Peyer's patch (tissue), 4 donors: ENCODE measurements around the gene CLEC18B. TPM values are rescaled to one million over a fixed set of nuclear protein-coding genes. Genes with fewer than 3 reads are reported as not detected.
"Not testable (repeated sequence)": the region's sequence is repeated elsewhere in the genome, so short reads cannot be mapped to it uniquely, and the experiment has no call there.

Source experiments
- DNase-seq, 3 donors: peaks; one replicate each; pipeline ENCODE4 v3.0.0-alpha.2; 2017 to 2019
- H3K27ac ChIP-seq, 4 donors: fragments of 200-600 bp; sonication (generic); one replicate each; pipeline ENCODE4 v1.5.1; 2016 to 2019
- H3K27me3 ChIP-seq, 2 donors: fragments of 200-600 bp; sonication (generic); one replicate each; pipeline ENCODE4 v1.5.1; 2019
- H3K36me3 ChIP-seq, 3 donors: fragments of 200-600 bp; sonication (generic); one replicate each; pipeline ENCODE4 v1.5.1; 2016 to 2019
- H3K4me1 ChIP-seq, 4 donors: fragments of 200-600 bp; sonication (generic); one replicate each; pipeline ENCODE4 v1.5.1; 2016 to 2019
- H3K4me3 ChIP-seq, 4 donors: fragments of 200-600 bp; sonication (generic); 1 replicate in 3 of 4; 2 replicates in 1 of 4; pipeline ENCODE4 v1.5.1; 2016 to 2019; ENCODE audit warnings: mild to moderate bottlenecking in 1 of 4
- H3K9me3 ChIP-seq, 4 donors: fragments of 200-600 bp; sonication (generic); one replicate each; pipeline ENCODE4 v1.5.1; 2016 to 2019; ENCODE audit warnings: mild to moderate bottlenecking in 1 of 4
- POLR2A ChIP-seq, 2 donors: fragments of 450-650 bp; IDR thresholded peaks; one replicate each; pipeline ENCODE4 v1.5.1; 2017; ENCODE audit warnings: antibody characterized with exemption in 2 of 2, mild to moderate bottlenecking in 2 of 2, moderate library complexity in 2 of 2
- total RNA-seq, 4 donors: library from RNA; depleted of rRNA; stranded (reverse); fragments of >200 nt; gene quantifications; one replicate each; pipeline ENCODE4 v1.1.0, GENCODE V29; 2016
- TF ChIP-seq, protein P1 (sequence below), 6 experiments: fragments of 450-650 bp in 4 of 6; fragments of 200-600 bp in 2 of 6; sonication (generic) in 1 of 6; IDR thresholded peaks; one replicate each; pipeline ENCODE4 v1.5.1; 2017 to 2019; ENCODE audit warnings: antibody characterized with exemption in 6 of 6, mild to moderate bottlenecking in 3 of 6, moderate library complexity in 1 of 6

CLEC18B gene
- total RNA-seq, 4 donors from 2014 or later, result 0.57 to 1.8 (median 1.2) TPM; not detected in 1

DNA sequence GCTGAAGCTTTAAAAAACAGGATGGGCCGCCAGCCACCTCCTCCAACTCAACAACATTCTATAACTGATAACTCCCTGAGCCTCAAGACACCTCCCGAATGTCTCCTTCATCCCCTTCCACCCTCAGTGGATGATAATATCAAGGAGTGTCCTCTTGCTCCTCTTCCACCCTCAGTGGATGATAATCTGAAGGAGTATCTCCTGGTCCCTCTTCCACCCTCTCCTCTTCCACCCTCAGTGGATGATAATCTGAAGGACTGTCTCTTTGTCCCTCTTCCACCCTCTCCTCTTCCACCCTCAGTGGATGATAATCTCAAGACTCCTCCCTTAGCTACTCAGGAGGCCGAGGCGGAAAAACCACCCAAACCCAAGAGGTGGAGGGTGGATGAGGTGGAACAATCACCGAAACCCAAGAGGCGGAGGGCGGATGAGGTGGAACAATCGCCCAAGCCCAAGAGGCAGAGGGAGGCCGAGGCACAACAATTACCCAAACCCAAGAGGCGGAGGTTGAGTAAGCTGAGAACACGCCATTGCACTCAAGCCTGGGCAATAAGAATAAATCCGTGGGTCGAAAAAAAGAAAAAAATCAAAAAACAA lies 29.7 kb downstream of the CLEC18B start:
- H3K4me3 ChIP-seq, H3K4me1 ChIP-seq, H3K36me3 ChIP-seq, H3K27me3 ChIP-seq, H3K9me3 ChIP-seq, H3K27ac ChIP-seq: not testable (repeated sequence)
- DNase-seq, result peak in 1 of 3 donors; percentile 13

DNA sequence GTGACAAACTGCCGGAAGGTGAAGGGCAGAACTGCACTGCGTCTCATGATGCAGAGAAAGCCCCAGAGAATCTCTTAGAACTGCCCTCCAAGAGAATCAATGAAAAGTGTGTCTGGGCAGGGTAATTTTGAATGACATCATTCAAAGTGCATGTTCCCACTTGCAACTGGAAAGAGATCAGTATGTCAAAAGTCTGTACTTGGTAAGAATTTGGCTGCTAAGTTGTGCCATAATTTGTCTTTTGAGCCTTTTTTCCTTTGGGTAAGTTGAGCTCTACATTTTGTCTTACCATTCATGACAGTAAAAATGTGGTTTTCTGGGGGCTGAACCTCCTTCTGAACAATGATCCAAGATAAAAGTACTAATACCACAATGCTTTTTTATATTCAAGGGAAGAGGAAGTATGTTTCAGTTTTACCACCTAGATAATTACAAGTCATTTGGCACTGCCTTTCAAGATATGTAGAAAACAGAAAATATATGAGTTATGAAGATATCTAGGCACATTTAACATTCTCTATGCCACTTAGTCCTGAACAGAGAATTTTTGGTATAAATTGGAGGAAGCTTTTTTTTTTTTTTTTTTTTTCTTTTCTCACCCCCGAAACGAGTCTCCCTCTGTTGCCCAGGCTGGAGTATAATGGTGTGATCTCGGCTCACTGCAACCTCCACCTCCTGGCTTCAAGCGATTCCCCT lies 38.8 kb downstream of the CLEC18B start:
- not testable (repeated sequence) for H3K4me3 ChIP-seq, H3K4me1 ChIP-seq, H3K9me3 ChIP-seq, H3K27me3 ChIP-seq, DNase-seq, H3K36me3 ChIP-seq, H3K27ac ChIP-seq

DNA sequence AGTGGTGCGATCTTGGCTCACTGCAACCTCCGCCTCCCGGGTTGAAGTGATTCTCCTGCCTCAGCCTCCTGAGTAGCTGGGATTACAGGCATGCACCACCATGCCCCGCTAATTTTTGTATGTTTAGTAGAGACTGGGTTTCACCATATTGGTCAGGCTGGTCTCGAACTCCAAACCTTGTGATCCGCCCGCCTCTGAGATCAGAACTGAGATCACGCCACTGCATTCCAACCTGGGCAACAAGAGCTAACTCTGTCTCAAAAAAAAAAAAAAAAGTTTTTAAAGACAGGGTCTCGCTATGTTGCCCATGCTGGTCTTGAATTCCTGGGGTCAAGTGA lies 47.5 kb downstream of the CLEC18B start:
- H3K4me1 ChIP-seq, DNase-seq, H3K27me3 ChIP-seq, H3K27ac ChIP-seq, H3K9me3 ChIP-seq, H3K4me3 ChIP-seq, H3K36me3 ChIP-seq: not testable (repeated sequence)

DNA sequence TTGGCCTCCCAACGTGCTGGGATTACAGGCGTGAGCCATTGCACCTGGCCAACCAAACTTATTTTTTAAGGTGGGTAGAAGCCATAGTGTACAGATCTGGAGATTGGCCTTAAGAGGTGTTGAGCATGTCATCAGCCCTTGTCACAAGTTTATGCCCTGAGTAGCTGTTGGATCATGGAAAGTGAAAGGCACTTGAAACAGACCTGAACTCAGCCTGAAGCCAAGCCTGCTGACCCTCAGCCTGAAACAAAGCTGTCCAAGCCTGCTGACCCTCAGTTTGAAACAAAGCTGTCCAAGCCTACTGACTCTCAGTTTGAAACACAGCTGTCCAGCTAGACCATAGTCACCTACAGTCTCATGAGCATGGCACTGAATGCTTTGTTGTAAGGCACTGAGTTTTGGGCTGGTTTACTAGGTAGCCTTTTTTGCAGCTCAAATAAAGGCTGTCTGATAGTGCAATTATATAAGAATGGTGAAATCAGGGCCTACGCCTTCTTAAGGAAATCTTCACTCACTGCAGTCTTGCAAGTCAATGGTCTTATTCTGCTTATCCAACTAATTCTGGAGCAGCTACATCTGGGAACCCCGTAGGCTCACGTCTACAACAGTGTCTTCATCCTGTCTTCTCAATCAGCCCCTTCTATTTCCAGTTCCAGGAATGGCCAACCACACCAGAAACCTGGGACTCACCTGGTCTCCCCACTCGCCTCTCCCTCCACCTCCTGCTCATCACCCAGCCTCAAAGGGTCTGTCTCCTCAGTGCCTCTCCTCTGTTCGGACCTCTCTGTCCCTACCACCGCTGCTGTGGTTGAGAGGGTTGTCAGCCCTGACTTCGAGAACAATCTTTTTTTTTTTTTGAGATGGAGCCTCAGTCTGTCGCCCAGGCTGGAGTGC lies 48.1 kb downstream of the CLEC18B start:
- TF ChIP-seq, protein P1, sequence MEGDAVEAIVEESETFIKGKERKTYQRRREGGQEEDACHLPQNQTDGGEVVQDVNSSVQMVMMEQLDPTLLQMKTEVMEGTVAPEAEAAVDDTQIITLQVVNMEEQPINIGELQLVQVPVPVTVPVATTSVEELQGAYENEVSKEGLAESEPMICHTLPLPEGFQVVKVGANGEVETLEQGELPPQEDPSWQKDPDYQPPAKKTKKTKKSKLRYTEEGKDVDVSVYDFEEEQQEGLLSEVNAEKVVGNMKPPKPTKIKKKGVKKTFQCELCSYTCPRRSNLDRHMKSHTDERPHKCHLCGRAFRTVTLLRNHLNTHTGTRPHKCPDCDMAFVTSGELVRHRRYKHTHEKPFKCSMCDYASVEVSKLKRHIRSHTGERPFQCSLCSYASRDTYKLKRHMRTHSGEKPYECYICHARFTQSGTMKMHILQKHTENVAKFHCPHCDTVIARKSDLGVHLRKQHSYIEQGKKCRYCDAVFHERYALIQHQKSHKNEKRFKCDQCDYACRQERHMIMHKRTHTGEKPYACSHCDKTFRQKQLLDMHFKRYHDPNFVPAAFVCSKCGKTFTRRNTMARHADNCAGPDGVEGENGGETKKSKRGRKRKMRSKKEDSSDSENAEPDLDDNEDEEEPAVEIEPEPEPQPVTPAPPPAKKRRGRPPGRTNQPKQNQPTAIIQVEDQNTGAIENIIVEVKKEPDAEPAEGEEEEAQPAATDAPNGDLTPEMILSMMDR (IDR thresholded peaks at IDR 0.05), result no peak
- no peak for TF ChIP-seq POLR2A (IDR thresholded peaks at IDR 0.05)
- H3K4me1 ChIP-seq, result no peaks in the 10 kb centered on the region
- no peak overlapping the region for H3K27ac ChIP-seq
- H3K27me3 ChIP-seq, result no peaks in the 10 kb centered on the region
- H3K4me3 ChIP-seq, result no peak overlapping the region
- no peaks in the 10 kb centered on the region for H3K36me3 ChIP-seq
- no peak for DNase-seq
- no peaks in the 10 kb centered on the region for H3K9me3 ChIP-seq

DNA sequence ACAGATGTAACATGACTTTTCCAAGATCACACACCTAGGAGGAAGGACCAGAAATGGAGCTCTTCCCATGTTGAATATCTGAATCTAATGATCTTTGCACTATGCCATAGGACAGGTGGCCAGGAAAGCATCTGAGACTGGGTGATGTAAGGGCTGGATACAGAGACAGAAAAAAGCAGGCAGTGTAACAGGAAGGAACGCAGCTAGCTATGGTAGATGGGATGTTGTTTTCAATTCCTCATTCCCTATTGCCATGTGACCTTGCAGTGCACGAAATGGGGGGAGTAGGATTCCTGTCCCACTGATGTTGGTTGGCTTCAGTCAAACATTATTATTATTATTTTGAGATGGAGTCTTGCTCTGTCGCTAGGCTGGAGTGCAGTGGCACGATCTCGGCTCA lies 48.9 kb downstream of the CLEC18B start:
- no peak for DNase-seq
- H3K4me3 ChIP-seq, result no peak overlapping the region
- no peaks in the 10 kb centered on the region for H3K9me3 ChIP-seq
- H3K27me3 ChIP-seq, result no peaks in the 10 kb centered on the region
- H3K36me3 ChIP-seq, result no peaks in the 10 kb centered on the region
- no peak for TF ChIP-seq POLR2A (IDR thresholded peaks at IDR 0.05)
- TF ChIP-seq, protein P1 (IDR thresholded peaks at IDR 0.05), result no peak
- no peak overlapping the region for H3K27ac ChIP-seq
- no peaks in the 10 kb centered on the region for H3K4me1 ChIP-seq

DNA sequence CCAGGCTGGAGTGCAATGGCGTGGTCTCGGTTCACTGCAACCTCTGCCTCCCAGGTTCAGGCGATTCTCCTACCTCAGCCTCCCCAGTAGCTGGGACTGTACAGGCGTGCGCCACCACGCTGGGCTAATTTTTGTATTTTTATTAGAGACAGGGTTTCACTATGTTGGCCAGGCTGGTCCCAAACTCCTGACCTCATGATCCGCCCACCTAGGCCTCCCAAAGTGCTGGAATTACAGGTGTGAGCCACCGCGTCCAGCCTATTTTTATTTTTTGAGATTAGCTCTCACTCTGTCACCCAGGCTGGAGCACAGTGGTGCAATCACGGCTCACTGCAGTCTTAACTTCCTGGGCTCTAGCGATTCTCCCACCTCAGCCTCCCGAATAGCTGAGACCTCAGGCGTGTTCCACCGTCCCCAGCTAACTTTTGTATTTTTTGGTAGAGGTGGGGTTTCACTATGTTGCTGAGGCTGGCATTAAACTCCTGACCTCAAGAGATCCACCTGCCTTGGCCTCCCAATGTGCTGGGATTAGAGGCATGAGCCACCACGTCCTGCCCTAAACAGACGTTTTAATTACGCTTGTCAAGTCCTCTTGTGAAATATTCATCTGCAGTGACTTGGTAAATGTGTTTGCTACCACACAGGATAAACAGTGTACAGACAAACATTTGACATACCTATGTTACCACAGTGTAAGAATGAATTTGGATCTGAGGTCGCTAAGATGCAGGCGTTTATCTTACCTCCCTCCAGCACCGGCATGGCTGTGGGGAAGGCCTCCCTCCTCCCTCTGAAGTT lies 50.7 kb downstream of the CLEC18B start:
- H3K27me3 ChIP-seq, DNase-seq, H3K4me3 ChIP-seq, H3K9me3 ChIP-seq, H3K27ac ChIP-seq, H3K36me3 ChIP-seq: not testable (repeated sequence)
- H3K4me1 ChIP-seq, result peaks cover 0 to 13% (median 5%) of the 10 kb centered on the region in 4 donors

DNA sequence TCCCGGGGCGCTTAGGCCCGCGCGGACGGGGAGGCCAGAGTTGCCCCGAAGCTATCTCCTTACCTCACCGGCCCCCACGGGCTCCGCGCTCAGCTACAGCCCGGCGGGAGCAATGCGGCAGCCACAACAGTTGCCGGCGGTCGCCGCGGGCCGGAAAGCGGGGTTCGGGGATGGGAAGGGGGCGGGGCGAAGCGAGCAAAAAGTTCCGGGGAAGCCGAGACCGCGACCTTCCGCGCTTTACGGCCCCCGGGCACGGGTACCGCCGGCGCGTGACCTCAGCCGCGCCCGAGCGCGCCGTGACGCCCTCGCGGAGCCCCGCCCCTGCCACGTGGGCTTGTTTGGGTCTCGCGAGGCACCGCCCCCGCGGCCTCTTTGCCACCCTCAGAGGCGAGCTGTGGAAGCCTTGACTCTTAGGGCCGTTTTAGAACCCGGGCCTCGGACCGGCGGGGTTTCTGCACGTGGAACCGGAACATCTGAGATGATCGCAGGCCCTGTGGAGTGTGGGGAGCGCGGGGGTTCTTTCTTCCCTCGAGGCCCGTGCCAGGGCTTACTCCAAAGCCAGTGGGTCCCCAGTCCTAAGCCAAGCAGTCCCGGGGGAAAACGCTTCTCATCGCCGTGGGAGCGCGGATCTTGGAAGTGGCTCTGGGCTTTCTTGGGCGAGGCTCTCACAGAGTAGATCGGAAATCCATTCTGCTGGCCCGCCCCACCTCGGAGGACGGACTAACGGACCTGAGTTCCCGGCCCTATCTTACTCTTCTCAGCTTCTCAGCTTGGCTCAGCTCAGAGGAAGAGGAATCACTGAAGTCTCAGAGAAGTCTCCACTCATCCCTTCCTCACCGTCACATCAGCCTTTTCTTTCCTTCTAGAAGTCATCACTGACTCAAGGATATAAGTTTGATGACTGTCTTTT lies 53.0 kb downstream of the CLEC18B start:
- DNase-seq, result peak; percentile 96 to 99 (median 99)
- TF ChIP-seq POLR2A (IDR thresholded peaks at IDR 0.05), result peak in 1 of 2 donors; percentile 31
- H3K4me1 ChIP-seq, result peaks cover 0 to 13% (median 5%) of the 10 kb centered on the region in 4 donors
- H3K27me3 ChIP-seq, H3K36me3 ChIP-seq, H3K9me3 ChIP-seq: not testable (repeated sequence)
- H3K4me3 ChIP-seq, result peak overlapping the region; percentile 61 to 82 (median 66)
- peak overlapping the region; percentile 76 to 84 (median 79) for H3K27ac ChIP-seq

DNA sequence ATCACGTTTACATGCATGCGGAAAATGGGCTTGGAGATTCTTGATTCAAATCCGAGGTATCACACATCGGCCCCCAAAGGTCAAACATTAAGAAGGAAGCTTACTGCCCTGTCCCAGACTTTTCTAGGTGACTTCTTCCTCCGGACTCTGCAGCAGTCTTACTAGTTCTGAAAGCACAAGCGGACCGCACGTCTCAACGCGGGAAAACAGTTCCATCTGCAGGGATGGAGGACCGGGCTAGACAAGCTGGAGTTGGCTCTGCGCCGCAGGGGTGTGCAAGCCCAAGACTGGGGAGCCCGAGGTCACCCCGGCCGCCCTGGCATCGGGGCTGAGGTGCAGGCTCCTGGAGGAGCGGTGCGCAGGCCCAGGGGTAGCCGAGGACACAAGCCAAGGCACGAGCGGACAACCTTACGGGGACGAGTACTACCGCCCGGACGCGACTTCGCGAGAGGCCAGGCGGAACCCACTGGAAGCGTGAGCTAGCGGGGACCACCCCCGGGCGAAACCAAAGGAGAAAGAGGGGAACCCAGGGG lies 53.7 kb downstream of the CLEC18B start:
- Histone ChIP-seq H3K4me1 (peaks cover 0 to 13% (median 5%) of the 10 kb centered on the region in 4 donors), H3K4me3 (peak overlapping the region; percentile 61 to 82 (median 66)), H3K27ac (peak overlapping the region; percentile 76 to 84 (median 79))
- H3K27me3 ChIP-seq, H3K36me3 ChIP-seq, H3K9me3 ChIP-seq: not testable (repeated sequence)
- DNase-seq, result peak; percentile 53 to 79 (median 77)

DNA sequence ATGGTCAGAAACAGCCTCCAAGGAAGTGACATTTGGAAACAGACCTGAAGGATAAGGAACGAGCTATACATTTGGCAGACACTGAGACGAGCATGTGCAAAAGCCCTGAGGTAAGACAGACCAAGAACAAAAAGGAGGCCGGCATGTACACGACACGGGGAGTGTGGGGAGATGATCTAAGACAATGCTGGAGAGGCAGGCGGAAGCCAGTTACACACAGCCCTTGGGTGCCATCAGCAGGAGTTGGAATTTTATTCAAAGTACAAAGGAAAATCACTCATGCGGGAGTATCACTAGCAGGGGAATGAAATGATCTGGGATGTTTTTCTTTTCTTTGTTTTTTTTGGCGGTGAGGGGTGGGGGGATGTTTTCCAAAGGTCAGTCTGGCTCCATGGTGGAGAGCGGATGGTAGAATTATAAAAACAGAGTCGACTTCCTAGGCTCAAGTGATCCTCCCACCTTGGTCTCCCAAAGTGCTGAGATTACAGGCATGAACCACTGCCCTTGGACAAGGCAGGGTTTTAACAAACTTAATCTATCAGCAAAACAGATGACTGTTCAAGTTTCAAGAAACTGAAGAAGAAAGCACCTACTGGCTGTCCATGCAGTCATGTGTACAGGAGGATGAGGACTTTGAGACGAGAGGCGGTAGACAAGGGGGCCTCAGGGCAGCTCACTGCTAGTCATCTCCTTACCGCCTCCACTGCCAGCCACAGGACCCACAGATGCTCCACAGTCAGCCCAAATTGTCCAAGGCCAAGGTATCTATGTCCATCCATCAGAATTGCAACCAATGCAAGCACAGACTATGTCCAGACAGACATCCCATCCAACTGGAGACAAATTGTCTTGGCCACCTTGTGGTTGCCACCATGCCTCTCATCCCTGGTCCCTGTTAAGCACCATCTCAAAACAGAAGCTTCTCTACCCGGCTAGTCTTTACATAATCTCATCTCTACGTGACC lies 59.4 kb downstream of the CLEC18B start:
- H3K27me3 ChIP-seq, H3K4me1 ChIP-seq, H3K27ac ChIP-seq, H3K9me3 ChIP-seq, H3K4me3 ChIP-seq, DNase-seq: not testable (repeated sequence)
- H3K36me3 ChIP-seq, result peaks cover 0 to 24% (median 0%) of the 10 kb centered on the region in 3 donors
